Thyroid gland (tissue), 4 donors: Measurements from ENCODE around the gene ITM2B. TPM values are rescaled to one million over a fixed set of nuclear protein-coding genes. Genes with fewer than 3 reads are reported as not detected.

ENCODE experiments used
- DNase-seq, 2 donors: peaks; one replicate each; pipeline ENCODE4 v3.0.0-alpha.2; 2019
- H3K27ac ChIP-seq, 3 donors: fragments of 200-600 bp; sonication (generic); 1 replicate in 2 of 3; 2 replicates in 1 of 3; pipeline ENCODE4 v1.5.1; 2016 to 2019; ENCODE audit warnings: mild to moderate bottlenecking in 1 of 3, moderate library complexity in 1 of 3
- H3K27me3 ChIP-seq: fragments of 200-600 bp; sonication (generic); one replicate; pipeline ENCODE4 v1.5.1; 2019
- H3K36me3 ChIP-seq, 2 donors: fragments of 200-600 bp; sonication (generic); one replicate each; pipeline ENCODE4 v1.5.1; 2016 to 2019
- H3K4me1 ChIP-seq, 2 donors: fragments of 200-600 bp; sonication (generic); one replicate each; pipeline ENCODE4 v1.5.1; 2017 to 2019
- H3K4me3 ChIP-seq, 3 donors: fragments of 200-600 bp; sonication (generic); replicated peaks in 1 of 3; 1 replicate in 2 of 3; 2 replicates in 1 of 3; pipeline ENCODE4 v1.5.1; 2016; ENCODE audit warnings: mild to moderate bottlenecking in 1 of 3
- H3K9me3 ChIP-seq: fragments of 200-600 bp; sonication (generic); one replicate; pipeline ENCODE4 v1.5.1; 2017
- POLR2A ChIP-seq, 2 donors: fragments of 450-650 bp; IDR thresholded peaks; one replicate each; pipeline ENCODE4 v1.6.1; 2017; ENCODE audit warnings: antibody characterized with exemption in 2 of 2, mild to moderate bottlenecking in 2 of 2, moderate library complexity in 1 of 2
- WGBS, 2 donors: methylation state at CpG; one replicate each; pipeline ENCODE4 v1.1.5; 2017; 5-methylcytosine and 5-hydroxymethylcytosine counted together
- intact Hi-C: fragments of 100-400 bp; cut with DNase I; formaldehyde crosslinking; loops from one replicate; pipeline ENCODE4 v1.15.1; 2023
- total RNA-seq, 4 donors: library from RNA; depleted of rRNA; stranded (reverse); fragments of >200 nt; gene quantifications; one replicate each; pipeline ENCODE4 v1.2.3, GENCODE V29; 2016
- TF ChIP-seq, protein P1 (sequence below), 6 experiments: fragments of 200-600 bp in 3 of 6; fragments of 450-650 bp in 3 of 6; sonication (generic) in 3 of 6; IDR thresholded peaks; one replicate each; pipeline ENCODE4 v1.5.1; 2016 to 2019; ENCODE audit warnings: antibody characterized with exemption in 6 of 6, mild to moderate bottlenecking in 2 of 6, inconsistent platforms in 1 of 6, moderate library complexity in 1 of 6

Gene ITM2B
- total RNA-seq: 100 to 1,000 TPM; 550 to 716 (median 624) TPM

DNA sequence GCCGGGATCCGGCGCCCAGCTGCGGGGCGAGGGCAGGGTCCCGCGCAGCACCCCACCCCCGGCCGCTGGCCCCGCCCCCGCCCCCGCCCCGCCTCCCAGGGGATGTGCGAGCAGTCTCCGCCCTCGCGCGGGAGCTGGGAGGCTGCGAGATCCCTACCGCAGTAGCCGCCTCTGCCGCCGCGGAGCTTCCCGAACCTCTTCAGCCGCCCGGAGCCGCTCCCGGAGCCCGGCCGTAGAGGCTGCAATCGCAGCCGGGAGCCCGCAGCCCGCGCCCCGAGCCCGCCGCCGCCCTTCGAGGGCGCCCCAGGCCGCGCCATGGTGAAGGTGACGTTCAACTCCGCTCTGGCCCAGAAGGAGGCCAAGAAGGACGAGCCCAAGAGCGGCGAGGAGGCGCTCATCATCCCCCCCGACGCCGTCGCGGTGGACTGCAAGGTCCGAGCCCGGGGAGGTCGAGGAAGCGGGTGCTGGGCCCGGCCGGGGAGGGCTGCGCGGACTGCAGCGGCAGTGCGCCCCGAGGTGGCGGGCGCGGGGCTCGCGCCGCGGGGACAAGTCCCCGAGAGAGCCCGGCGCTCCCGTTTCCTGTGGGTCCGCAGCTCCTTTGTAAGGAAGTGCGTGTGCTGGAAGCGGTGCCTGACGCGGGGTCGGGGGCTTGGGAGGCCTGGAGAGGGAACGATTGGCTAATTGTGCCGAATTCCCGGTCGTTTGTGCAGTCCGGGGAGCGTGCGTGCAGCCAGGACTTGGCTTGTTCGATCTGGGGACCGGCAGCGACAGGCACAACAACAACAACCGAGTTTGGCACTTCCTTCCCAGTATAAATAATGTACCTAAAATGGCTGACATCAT, at the start of gene ITM2B:
TSS of gene ITM2B (plus strand) at position 161 of the 843 bp plus-strand sequence. CDS start at position 316, 155 bp downstream.
- Histone ChIP-seq H3K4me3 (peak within 1 kb of the TSS; percentile 45 to 99 (median 98)), H3K27me3 (no peaks in the 10 kb centered on the region), H3K9me3 (no peaks in the 10 kb centered on the region), H3K27ac (peak within 1 kb of the TSS; percentile 99 to 100 (median 100)), H3K4me1 (peaks cover 14 to 28% of the 10 kb centered on the region in 2 donors), H3K36me3 (no peaks in the 10 kb centered on the region)
- TF ChIP-seq, protein P1, sequence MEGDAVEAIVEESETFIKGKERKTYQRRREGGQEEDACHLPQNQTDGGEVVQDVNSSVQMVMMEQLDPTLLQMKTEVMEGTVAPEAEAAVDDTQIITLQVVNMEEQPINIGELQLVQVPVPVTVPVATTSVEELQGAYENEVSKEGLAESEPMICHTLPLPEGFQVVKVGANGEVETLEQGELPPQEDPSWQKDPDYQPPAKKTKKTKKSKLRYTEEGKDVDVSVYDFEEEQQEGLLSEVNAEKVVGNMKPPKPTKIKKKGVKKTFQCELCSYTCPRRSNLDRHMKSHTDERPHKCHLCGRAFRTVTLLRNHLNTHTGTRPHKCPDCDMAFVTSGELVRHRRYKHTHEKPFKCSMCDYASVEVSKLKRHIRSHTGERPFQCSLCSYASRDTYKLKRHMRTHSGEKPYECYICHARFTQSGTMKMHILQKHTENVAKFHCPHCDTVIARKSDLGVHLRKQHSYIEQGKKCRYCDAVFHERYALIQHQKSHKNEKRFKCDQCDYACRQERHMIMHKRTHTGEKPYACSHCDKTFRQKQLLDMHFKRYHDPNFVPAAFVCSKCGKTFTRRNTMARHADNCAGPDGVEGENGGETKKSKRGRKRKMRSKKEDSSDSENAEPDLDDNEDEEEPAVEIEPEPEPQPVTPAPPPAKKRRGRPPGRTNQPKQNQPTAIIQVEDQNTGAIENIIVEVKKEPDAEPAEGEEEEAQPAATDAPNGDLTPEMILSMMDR (IDR thresholded peaks at IDR 0.05): peak in 2 of 6 experiments; percentile 9 to 42
- TF ChIP-seq POLR2A (IDR thresholded peaks at IDR 0.05): peak; percentile 91 to 94
- WGBS, 2 donors: 0 to 1% methylated on average over 10 to 31 of the region's 94 CpGs
- DNase-seq: peak; percentile 78 to 81
- intact Hi-C loops: loop anchor here (10.0 kb wide), 1 partner anchor 352 kb away; no protein-coding TSS in a partner anchor

DNA sequence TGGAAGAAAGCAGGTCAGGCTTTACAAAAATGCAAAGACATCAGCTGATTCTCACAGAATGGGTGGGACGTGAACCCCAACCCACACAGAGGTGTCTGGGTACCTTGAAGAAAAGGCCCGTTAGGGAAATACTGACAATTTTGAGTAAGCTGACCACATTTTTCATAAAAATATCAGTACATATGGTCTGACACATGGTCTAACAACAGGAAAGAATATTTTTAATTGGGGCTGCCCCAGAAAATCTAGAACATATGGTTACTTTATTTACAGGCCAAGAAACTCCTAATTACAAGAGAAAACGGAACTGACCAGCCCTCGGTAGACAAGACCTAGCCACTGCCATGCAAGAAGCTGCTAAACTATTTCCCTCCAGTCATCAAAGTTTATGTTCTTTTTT, 48.7 kb upstream of the ITM2B start:
- Histone ChIP-seq H3K4me1 (no peaks in the 10 kb centered on the region), H3K4me3 (no peak overlapping the region), H3K27me3 (no peaks in the 10 kb centered on the region), H3K27ac (no peak overlapping the region), H3K9me3 (no peaks in the 10 kb centered on the region), H3K36me3 (no peaks in the 10 kb centered on the region)
- no peak for DNase-seq
- TF ChIP-seq, protein P1 (IDR thresholded peaks at IDR 0.05): no peak
- TF ChIP-seq POLR2A (IDR thresholded peaks at IDR 0.05): no peak
- 81 to 93% methylated on average over 4 of the region's 4 CpGs for WGBS, 2 donors
- intact Hi-C loops: no loop called here

- intact Hi-C loops: no loop called here
- Histone ChIP-seq H3K4me3 (no peak overlapping the region), H3K27me3 (no peaks in the 10 kb centered on the region), H3K27ac (no peak overlapping the region), H3K4me1 (no peaks in the 10 kb centered on the region), H3K36me3 (no peaks in the 10 kb centered on the region), H3K9me3 (no peaks in the 10 kb centered on the region)
- no peak for TF ChIP-seq POLR2A (IDR thresholded peaks at IDR 0.05)
- TF ChIP-seq, protein P1 (IDR thresholded peaks at IDR 0.05): no peak
- DNase-seq: no peak
Observed at GRCh38 chr13:48185018-48185417, 48.0 kb upstream of the ITM2B start.

- H3K9me3 ChIP-seq: no peaks in the 10 kb centered on the region
- intact Hi-C loops: no loop called here
- no peaks in the 10 kb centered on the region for H3K36me3 ChIP-seq
- H3K4me1 ChIP-seq: no peaks in the 10 kb centered on the region
- 94 to 100% methylated on average over 1 of the region's 1 CpG for WGBS, 2 donors
- H3K27me3 ChIP-seq: no peaks in the 10 kb centered on the region
- H3K4me3 ChIP-seq: no peak overlapping the region
- TF ChIP-seq POLR2A (IDR thresholded peaks at IDR 0.05): no peak
- TF ChIP-seq, protein P1 (IDR thresholded peaks at IDR 0.05): no peak
- H3K27ac ChIP-seq: no peak overlapping the region
- DNase-seq: no peak
Observed at GRCh38 chr13:48186722-48187121, 46.3 kb upstream of the ITM2B start.

DNA sequence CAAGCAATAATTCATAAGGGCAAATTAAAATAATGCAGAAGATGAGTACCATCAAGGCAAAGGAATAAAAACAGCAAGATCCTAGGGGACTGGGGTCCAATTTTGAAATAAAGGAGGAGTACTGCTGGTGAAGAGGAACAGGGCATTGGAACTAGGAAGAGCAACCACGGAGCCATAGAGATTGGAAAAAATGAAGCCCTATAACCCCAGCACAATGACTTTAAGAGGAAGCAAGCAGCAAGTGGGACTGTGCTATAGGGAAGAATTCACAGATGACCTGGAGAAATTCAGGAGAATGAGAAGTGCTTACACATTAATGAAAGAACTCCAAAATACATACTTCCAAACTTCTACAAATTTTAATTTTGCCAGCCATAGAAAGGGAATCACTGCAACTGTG, 44.9 kb upstream of the ITM2B start:
- WGBS, 2 donors: 76 to 83% methylated on average over 1 of the region's 1 CpG
- no peaks in the 10 kb centered on the region for H3K4me1 ChIP-seq
- no peak overlapping the region for H3K27ac ChIP-seq
- H3K27me3 ChIP-seq: no peaks in the 10 kb centered on the region
- no peak for DNase-seq
- no peaks in the 10 kb centered on the region for H3K9me3 ChIP-seq
- H3K36me3 ChIP-seq: no peaks in the 10 kb centered on the region
- intact Hi-C loops: no loop called here
- no peak for TF ChIP-seq POLR2A (IDR thresholded peaks at IDR 0.05)
- TF ChIP-seq, protein P1 (IDR thresholded peaks at IDR 0.05): no peak
- no peak overlapping the region for H3K4me3 ChIP-seq
